GM19023 (cell line): ENCODE data around the gene PIK3R2.
"Not testable (repeated sequence)": the region's sequence is repeated elsewhere in the genome, so short reads cannot be mapped to it uniquely, and the experiment has no call there.

ENCODE experiments used
- ATAC-seq: cut with Tn5 transposase; IDR thresholded peaks from one replicate; pipeline ENCODE4 v1.9.1; 2021; ENCODE audit warnings: mild to moderate bottlenecking, moderate library complexity; ENCODE audit not compliant: unreplicated experiment

Gene PIK3R2

GRCh38 chr19:18150776-18151624, 2.0 kb upstream of the PIK3R2 start:
- ATAC-seq, result no peak

GRCh38 chr19:18152442-18152816, 534 bp upstream of the PIK3R2 start:
- peak; percentile 62 for ATAC-seq

GRCh38 chr19:18153556-18154134, 682 bp downstream of the PIK3R2 start:
- no peak for ATAC-seq

GRCh38 chr19:18155095-18156087, 2.4 kb downstream of the PIK3R2 start:
- no peak for ATAC-seq

- ATAC-seq, result no peak
Observed at GRCh38 chr19:18156268-18156667, 3.3 kb downstream of the PIK3R2 start.

GRCh38 chr19:18156841-18157464, 4.0 kb downstream of the PIK3R2 start:
- ATAC-seq, result no peak

GRCh38 chr19:18157465-18158063, 4.6 kb downstream of the PIK3R2 start:
- no peak for ATAC-seq

- no peak for ATAC-seq
Observed at GRCh38 chr19:18158467-18158866, 5.5 kb downstream of the PIK3R2 start.

GRCh38 chr19:18159059-18159616, 6.2 kb downstream of the PIK3R2 start:
- ATAC-seq, result not testable (repeated sequence)

GRCh38 chr19:18159810-18160209, 6.8 kb downstream of the PIK3R2 start:
- no peak for ATAC-seq

- no peak for ATAC-seq
Observed at GRCh38 chr19:18160493-18160970, 7.6 kb downstream of the PIK3R2 start.

GRCh38 chr19:18160971-18161635, 8.1 kb downstream of the PIK3R2 start:
- ATAC-seq, result peak; percentile 76

- ATAC-seq, result no peak
Observed at GRCh38 chr19:18161636-18162002, 8.7 kb downstream of the PIK3R2 start.

GRCh38 chr19:18164072-18164471, 11.1 kb downstream of the PIK3R2 start:
- no peak for ATAC-seq

- ATAC-seq, result no peak
Observed at GRCh38 chr19:18165794-18166544, 13.0 kb downstream of the PIK3R2 start.

GRCh38 chr19:18167011-18167410, 14.0 kb downstream of the PIK3R2 start:
- ATAC-seq, result no peak

GRCh38 chr19:18167975-18168645, 15.1 kb downstream of the PIK3R2 start:
- ATAC-seq, result no peak

GRCh38 chr19:18168673-18169381, 15.9 kb downstream of the PIK3R2 start:
- no peak for ATAC-seq
